A673 (cell line): ENCODE measurements around the gene FNDC7. TPM values are rescaled to one million over a fixed set of nuclear protein-coding genes. Genes with fewer than 3 reads are reported as not detected.

Source experiments
- BruUV-seq: library from RNA; stranded (reverse); fragments of 400-500 nt; replicated peaks from 2 replicates; lab custom pipeline; 2021; lab: Mats Ljungman, UMichigan
- CTCF ChIA-PET: fragments of 300-600 bp; sonication (Branson Sonifier 250); formaldehyde crosslinking; loops from one replicate; lab custom pipeline; 2022; ENCODE audit warnings: antibody characterized with exemption; lab: Charles Lee
- POLR2A ChIA-PET: fragments of 300-600 bp; sonication (Branson Sonifier 250); formaldehyde crosslinking; loops from one replicate; lab custom pipeline; 2022; ENCODE audit warnings: antibody characterized with exemption; ENCODE audit not compliant: low non-redundant PET; lab: Charles Lee
- DNase-seq: peaks from one replicate; pipeline ENCODE4 v3.0.0-alpha.2; 2015; ENCODE audit warnings: low spot score
- H3K27ac ChIP-seq: fragments of 200-600 bp; sonication (generic); 2 replicates; pipeline ENCODE4 v1.5.1; 2016; ENCODE audit warnings: mixed run types, low read depth, mild to moderate bottlenecking, mixed read lengths, antibody characterized with exemption, low read length; ENCODE audit not compliant: poor library complexity, severe bottlenecking
- H3K27me3 ChIP-seq: fragments of 200-600 bp; sonication (generic); replicated peaks from 2 replicates; pipeline ENCODE4 v1.6.1; 2017; ENCODE audit warnings: mixed run types, low read depth, mild to moderate bottlenecking, mixed read lengths, antibody characterized with exemption, low read length; ENCODE audit not compliant: insufficient read depth, poor library complexity
- H3K36me3 ChIP-seq: fragments of 200-600 bp; sonication (generic); 2 replicates; pipeline ENCODE4 v1.6.1; 2016; ENCODE audit warnings: mixed run types, mild to moderate bottlenecking, mixed read lengths, antibody characterized with exemption, low read length; ENCODE audit not compliant: insufficient read depth, poor library complexity, severe bottlenecking
- H3K4me1 ChIP-seq: fragments of 200-600 bp; sonication (generic); 2 replicates; pipeline ENCODE4 v1.6.1; 2017; ENCODE audit warnings: mixed run types, mild to moderate bottlenecking, mixed read lengths, antibody characterized with exemption, low read length; ENCODE audit not compliant: insufficient read depth, poor library complexity, severe bottlenecking
- H3K4me3 ChIP-seq: fragments of 200-600 bp; sonication (generic); 2 replicates; pipeline ENCODE4 v1.5.1; 2016; ENCODE audit warnings: low read depth, mixed run types, mild to moderate bottlenecking, mixed read lengths, low read length; ENCODE audit not compliant: poor library complexity, severe bottlenecking
- H3K9me3 ChIP-seq: fragments of 200-600 bp; sonication (generic); 2 replicates; pipeline ENCODE4 v1.6.1; 2016; ENCODE audit warnings: mixed run types, low read depth, mild to moderate bottlenecking, mixed read lengths, antibody characterized with exemption, low read length; ENCODE audit not compliant: poor library complexity, severe bottlenecking
- EZH2 ChIP-seq: fragments of 200-600 bp; sonication (generic); IDR thresholded peaks from 2 replicates; pipeline ENCODE4 v1.6.1; 2017; ENCODE audit warnings: borderline replicate concordance, low read depth, mild to moderate bottlenecking, mixed read lengths, antibody characterized with exemption, low read length; ENCODE audit not compliant: poor library complexity, severe bottlenecking
- intact Hi-C: fragments of 100-400 bp; cut with micrococcal nuclease; formaldehyde crosslinking; loops from one replicate; pipeline ENCODE4 v1.10.0; 2022; ENCODE audit not compliant: unreplicated experiment
- total RNA-seq: library from RNA; stranded (reverse); gene quantifications from 2 replicates; pipeline ENCODE4 v1.2.3, GENCODE V29; 2021
- TF ChIP-seq, protein P1 (sequence below): fragments of 300-800, 200-600 bp; sonication (generic); conservative IDR thresholded peaks from 2 replicates; pipeline ENCODE4 v1.5.1; 2017; ENCODE audit warnings: low read depth, mild to moderate bottlenecking, antibody characterized with exemption, low read length, moderate library complexity, mixed read lengths

FNDC7 gene
- total RNA-seq, 1 experiment from 2014 or later, result 0.13 TPM

DNA sequence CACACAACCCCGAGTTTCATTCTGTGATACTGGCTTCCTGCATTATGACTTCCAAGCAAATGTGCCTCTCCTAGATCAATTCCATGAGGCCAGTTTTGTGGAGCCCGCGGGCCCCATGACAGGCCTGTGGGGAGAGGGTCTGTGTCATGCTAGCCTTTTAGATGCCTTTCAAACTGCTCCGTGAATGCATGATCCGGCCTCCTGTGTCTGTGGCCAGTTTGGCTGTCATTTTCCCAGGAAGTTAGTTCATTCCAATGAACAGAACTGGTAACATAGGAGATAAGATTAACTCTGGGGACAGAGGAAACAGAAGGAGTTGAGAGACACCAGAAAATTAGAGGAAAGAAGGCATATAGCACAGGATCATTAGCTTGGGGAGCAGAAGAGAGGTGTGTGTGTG is 3.2 kb downstream of the FNDC7 start:
- ChIA-PET CTCF (no interaction called here), POLR2A (no interaction called here)
- no TSS peak for BruUV-seq

DNA sequence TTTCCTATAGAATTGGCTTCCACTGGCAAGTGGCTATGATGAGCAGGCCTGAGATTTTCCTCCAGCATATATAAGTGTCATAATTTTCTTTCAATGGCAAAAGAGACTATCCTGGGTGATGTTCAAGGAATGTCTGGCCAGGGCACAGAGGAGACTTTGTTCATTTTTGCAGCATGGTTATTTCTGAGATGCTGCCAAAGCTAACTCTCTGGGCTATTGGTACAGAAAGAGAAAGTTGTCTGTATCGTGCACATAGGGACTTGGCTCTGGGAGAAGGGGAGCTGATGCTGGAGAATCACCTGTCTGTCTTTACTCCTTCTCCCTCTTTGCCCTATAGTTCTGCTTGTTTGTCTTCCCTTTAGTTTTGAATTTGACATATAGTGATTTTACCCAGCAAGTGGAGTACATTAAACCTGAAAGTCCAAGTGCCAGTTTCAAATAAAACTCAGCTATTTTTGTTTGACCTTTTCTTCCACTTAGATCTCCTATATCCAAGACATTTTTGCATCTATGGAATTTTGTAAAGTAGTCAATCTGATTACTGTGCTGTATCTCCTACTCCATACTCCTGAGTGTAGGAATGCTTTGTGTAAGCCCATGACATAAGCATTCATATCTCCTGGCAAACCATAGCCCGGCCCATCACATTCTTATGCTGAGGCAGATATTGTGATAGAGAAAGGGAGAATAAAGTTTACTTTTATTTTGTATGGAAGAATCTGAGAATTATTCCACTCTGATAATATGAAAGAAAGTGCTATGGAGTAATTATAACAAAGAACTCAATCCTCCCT is 3.9 kb downstream of the FNDC7 start:
- BruUV-seq, result no TSS peak
- Histone ChIP-seq H3K27ac (no peak overlapping the region), H3K36me3 (no peaks in the 10 kb centered on the region), H3K4me1 (peaks cover 32% of the 10 kb centered on the region), H3K9me3 (no peaks in the 10 kb centered on the region), H3K27me3 (no peaks in the 10 kb centered on the region), H3K4me3 (no peak overlapping the region)
- intact Hi-C loops, result no loop called here
- no peak for DNase-seq
- ChIA-PET POLR2A (no interaction called here), CTCF (no interaction called here)
- TF ChIP-seq, protein P1, sequence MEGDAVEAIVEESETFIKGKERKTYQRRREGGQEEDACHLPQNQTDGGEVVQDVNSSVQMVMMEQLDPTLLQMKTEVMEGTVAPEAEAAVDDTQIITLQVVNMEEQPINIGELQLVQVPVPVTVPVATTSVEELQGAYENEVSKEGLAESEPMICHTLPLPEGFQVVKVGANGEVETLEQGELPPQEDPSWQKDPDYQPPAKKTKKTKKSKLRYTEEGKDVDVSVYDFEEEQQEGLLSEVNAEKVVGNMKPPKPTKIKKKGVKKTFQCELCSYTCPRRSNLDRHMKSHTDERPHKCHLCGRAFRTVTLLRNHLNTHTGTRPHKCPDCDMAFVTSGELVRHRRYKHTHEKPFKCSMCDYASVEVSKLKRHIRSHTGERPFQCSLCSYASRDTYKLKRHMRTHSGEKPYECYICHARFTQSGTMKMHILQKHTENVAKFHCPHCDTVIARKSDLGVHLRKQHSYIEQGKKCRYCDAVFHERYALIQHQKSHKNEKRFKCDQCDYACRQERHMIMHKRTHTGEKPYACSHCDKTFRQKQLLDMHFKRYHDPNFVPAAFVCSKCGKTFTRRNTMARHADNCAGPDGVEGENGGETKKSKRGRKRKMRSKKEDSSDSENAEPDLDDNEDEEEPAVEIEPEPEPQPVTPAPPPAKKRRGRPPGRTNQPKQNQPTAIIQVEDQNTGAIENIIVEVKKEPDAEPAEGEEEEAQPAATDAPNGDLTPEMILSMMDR, result no peak
- no peak for TF ChIP-seq EZH2

More for the DNA sequence above, 3.2 kb downstream of the FNDC7 start:
- Histone ChIP-seq H3K27me3 (no peaks in the 10 kb centered on the region), H3K4me3 (no peak overlapping the region), H3K36me3 (no peaks in the 10 kb centered on the region), H3K4me1 (peaks cover 25% of the 10 kb centered on the region), H3K27ac (no peak overlapping the region), H3K9me3 (no peaks in the 10 kb centered on the region)
- TF ChIP-seq, protein P1, result no peak
- TF ChIP-seq EZH2, result no peak
- no peak for DNase-seq
- intact Hi-C loops, result no loop called here

DNA sequence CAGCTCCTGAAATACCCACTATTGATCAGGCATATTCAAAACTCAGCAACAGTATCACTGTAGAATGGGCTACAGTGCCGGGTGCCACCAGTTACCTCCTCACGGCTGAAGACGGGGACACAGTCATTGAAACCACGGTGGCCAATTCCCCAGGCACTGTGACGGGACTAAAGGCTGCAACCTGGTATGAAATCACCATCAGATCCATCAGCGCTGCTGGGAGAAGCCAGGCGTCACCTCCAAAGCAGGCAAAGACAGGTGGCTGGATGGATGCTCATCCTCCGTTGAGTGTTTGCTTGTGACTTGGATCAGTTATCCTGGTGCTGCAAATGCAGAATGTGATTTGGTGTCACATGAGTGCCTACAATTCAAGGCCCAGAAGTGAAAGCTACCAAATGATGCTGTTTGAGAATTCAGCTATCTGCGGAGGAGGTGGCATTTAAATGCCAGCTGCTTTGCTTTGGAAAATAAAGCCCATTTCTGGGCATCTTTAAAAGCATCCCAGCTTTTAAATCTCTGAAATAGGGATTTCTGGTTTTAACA is 5.1 kb downstream of the FNDC7 start:
- intact Hi-C loops, result no loop called here
- no peak overlapping the region for H3K4me3 ChIP-seq
- H3K9me3 ChIP-seq, result no peaks in the 10 kb centered on the region
- BruUV-seq, result no TSS peak
- H3K27ac ChIP-seq, result no peak overlapping the region
- CTCF ChIA-PET, result no interaction called here
- TF ChIP-seq, protein P1, result no peak
- TF ChIP-seq EZH2, result no peak
- H3K36me3 ChIP-seq, result no peaks in the 10 kb centered on the region
- no peaks in the 10 kb centered on the region for H3K27me3 ChIP-seq
- peaks cover 32% of the 10 kb centered on the region for H3K4me1 ChIP-seq
- POLR2A ChIA-PET, result no interaction called here
- no peak for DNase-seq
